HG03354 (cell line): ENCODE data around the gene HSPA9.
A peak's percentile ranks its signal among the peaks of the same experiment; 100 is the strongest.

ENCODE experiments used
- ATAC-seq: cut with Tn5 transposase; IDR thresholded peaks from one replicate; pipeline ENCODE4 v1.9.1; 2021; ENCODE audit warnings: mild to moderate bottlenecking; ENCODE audit not compliant: unreplicated experiment, poor library complexity, severe bottlenecking

Gene HSPA9

GRCh38 chr5:138565100-138565821, 9.9 kb downstream of the HSPA9 start:
- no peak for ATAC-seq

- no peak for ATAC-seq
Observed at GRCh38 chr5:138564242-138564641, 11.0 kb downstream of the HSPA9 start.

- no peak for ATAC-seq
Observed at GRCh38 chr5:138563340-138564118, 11.7 kb downstream of the HSPA9 start.

GRCh38 chr5:138560971-138561370, 14.2 kb downstream of the HSPA9 start:
- ATAC-seq = no peak

DNA sequence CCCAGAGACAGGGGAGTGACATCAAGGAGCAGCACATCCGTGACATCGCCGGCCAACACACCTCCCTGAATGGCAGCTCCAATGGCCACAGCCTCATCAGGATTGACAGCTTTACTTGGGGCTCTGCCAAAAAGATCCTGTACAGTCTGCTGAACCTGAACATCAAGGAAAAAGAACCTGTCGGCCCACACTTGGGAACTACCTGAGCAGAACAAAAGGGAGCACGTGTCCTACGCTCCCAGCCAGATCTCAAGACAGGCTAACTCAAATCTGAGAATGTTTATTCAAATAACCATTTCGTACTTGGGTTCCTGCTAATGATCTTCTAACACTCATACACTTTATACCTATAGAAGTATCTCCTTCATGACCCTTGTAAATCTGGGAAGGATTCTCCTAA, 15.3 kb downstream of the HSPA9 start:
- no peak for ATAC-seq

- ATAC-seq = no peak
Observed at GRCh38 chr5:138557677-138558076, 17.5 kb downstream of the HSPA9 start.

DNA sequence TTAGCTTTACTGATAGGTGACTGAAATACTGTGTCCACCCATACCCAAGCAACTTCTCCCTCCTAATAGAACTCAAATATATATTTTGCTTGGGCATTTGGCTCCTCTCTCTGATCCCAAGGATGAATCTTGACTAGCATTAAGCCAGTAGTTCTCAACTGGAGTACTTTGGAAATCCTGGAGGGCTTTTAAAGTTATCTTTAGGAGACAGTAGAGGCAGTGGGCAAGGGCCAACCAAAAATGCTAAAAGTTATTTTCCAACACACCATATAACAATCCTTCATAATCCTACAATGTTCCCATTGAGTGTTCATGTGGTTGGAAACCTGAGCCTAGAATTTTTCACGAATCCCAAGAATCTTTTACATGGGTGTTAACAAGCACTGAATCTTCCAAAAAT, 21.1 kb downstream of the HSPA9 start:
- ATAC-seq = no peak

DNA sequence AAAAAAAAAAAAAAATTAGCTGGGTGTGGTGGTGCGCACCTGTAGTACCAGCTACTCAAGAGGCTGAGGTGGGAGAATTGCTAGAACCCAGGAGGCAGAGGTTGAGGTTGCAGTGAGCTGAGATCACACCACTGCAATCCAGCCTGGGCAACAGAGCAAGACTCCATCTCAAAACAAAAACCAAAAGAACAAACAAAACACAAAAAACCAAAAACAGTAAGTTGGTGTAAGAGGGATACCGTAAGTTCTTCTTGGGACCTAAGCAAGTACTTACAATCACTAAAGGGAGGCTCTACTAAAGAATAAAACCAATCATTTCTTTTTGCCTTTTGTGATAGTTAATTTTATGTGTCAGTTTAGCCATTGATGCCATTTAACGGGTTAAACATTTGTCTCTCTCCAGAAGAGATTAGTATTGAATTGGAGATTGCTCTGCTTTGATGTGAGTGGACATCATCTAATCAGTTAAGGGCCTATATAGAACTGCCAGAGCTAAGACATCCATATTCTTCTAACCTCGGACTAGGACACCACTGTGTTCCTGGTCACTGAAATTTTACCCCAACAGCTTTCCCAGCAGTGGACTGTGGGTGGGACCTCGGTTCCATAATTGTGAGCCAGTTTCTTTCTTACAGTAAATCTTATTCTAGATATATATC, 21.6 kb downstream of the HSPA9 start:
- no peak for ATAC-seq

DNA sequence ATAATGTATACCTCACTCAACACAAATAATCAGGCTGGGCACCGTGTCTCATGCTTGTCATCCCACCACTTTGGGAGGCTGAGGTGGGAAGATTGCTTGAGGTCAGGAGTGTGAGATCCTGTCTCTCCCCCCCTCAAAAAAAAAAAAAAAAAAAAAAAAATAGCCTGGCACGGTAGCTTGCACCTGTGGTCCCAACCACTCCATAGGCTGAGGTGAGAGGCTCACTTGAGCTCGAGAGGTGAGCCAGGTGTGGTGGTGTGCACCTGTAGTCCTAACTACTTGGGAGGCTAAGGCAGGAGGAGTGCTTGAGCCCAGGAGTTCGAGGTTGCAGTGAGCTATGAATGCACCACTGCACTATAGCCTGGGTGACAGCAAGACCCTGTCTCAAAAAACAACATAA, 22.5 kb downstream of the HSPA9 start:
- no peak for ATAC-seq

DNA sequence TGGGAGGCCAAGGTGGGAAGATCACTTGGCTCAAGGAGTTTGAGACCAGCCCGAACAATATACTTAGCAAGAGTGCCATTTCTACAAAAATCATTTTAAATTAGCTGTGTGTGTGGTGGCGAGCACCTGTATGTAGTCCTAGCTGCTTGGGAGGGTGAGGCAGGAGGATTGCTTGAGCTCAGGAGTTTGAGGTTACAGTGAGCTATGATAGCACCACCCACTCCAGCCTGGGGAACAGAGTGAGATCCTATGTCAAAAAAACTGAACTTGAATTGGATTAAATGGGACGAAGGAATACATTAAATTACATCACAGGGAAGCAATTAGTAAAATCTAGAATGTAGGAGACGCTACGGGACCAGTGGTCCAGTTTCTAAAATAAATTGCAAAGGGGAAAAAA, 25.8 kb downstream of the HSPA9 start:
- no peak for ATAC-seq

DNA sequence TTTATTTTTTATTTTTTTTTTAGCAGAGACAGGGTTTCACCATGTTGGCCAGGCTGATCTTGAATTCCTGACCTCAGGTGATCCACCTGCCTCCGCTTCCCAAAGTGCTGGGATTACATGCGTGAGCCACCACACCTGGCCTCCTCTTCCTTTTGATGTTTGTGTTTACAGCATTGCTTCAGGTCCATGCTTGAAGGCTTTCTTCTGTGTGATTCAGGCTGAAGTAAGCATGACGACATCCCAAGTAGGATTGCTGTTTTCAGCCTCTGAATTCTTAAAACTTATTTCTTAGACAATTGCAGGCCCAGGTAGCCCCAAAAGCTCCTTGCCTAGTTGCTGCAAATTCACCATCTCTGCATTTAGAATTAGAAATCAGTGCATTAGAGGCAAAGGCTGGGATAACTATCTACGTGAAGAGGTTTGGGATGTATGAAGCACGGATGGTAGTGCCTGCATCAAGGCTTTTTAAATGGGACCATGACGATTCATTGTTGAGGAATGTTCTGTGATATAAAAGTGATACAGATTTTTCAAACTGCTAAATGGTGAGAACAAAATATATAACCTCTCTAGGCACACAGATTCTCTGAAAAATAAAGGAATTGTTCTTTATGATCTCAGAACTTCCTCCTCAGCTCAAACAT, 29.2 kb downstream of the HSPA9 start:
- no peak for ATAC-seq

- ATAC-seq = no peak
Observed at GRCh38 chr5:138544181-138545134, 30.7 kb downstream of the HSPA9 start.

DNA sequence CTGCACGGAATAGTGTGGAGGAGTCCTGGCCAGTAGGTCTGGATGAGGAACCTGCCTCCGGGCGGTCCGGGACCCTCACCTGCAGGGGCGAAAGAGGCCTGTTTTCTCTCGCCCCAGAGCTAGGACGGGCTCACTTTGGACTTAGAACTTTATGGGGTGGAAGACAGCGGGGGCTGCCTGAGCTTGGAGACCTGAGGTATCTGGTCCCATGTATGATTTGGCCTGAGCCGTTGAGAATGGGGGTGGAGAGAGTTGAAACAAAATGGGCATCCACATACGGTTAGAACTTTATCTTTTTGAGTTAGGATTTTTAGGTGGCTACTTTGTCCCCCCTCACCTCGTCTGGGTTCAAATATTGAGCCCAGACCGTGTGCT, 31.5 kb downstream of the HSPA9 start:
- ATAC-seq = peak; percentile 50

- peak; percentile 93 for ATAC-seq
Observed at GRCh38 chr5:138542956-138543729, 32.1 kb downstream of the HSPA9 start, which contains the start of gene ETF1. Gene ETF1, minus strand, starts transcription at chr5:138543236. Its CDS starts 318 bp downstream, at chr5:138542918.

GRCh38 chr5:138542180-138542955, 32.8 kb downstream of the HSPA9 start:
- no peak for ATAC-seq

GRCh38 chr5:138541511-138542179, 33.6 kb downstream of the HSPA9 start:
- no peak for ATAC-seq

DNA sequence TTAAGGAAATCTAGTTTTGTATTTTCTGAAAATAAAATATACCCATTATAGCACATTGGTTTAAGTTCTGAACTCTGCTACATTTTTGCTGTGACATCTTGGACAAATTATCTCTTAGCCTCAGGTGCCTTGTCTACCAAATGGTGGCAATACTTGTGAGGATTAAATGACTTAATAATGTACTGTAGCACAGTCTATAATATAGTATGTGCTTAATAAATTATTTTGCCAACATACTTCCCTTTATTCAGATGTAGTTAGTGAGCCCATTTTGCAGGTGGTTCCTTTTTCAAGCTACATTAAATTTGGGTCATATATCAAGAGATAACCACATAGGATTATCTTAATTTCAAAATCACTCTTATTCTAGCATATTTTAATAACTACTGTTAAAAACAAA, 35.4 kb downstream of the HSPA9 start:
- ATAC-seq = no peak
